KBM-7 (cell line): ENCODE measurements around the gene LMBR1L.
A peak's percentile ranks its signal among the peaks of the same experiment; 100 is the strongest.
"Not testable (repeated sequence)": the region's sequence is repeated elsewhere in the genome, so short reads cannot be mapped to it uniquely, and the experiment has no call there.

ENCODE experiments used
- DNase-seq: peaks from one replicate; pipeline ENCODE4 v3.0.0-alpha.2; 2015
- in situ Hi-C: fragments of 300-500 bp; cut with MboI; formaldehyde crosslinking; loops from 2 replicates; pipeline ENCODE4 v1.14.3; 2020; ENCODE audit warnings: low sequenced_read_pairs, low pct_unique_long_range_greater_than_20kb, mixed read lengths

LMBR1L gene

GRCh38 chr12:49110464-49111155 lies at the start of gene LMBR1L:
Gene LMBR1L, minus strand, starts transcription at chr12:49110847. Its CDS starts 292 bp downstream, at chr12:49110555.
- in situ Hi-C loops, result no loop called here
- peak; percentile 99 for DNase-seq

- in situ Hi-C loops, result no loop called here
- DNase-seq, result no peak
These were observed 49.8 kb upstream of the LMBR1L start for GRCh38 chr12:49160399-49160798.

- in situ Hi-C loops, result no loop called here
- no peak for DNase-seq
These were observed 43.6 kb upstream of the LMBR1L start for GRCh38 chr12:49154221-49154620.

- in situ Hi-C loops, result no loop called here
- DNase-seq, result no peak
These were observed 36.7 kb upstream of the LMBR1L start for GRCh38 chr12:49147384-49147783.

GRCh38 chr12:49146406-49146805 lies 35.8 kb upstream of the LMBR1L start:
- no peak for DNase-seq
- in situ Hi-C loops, result no loop called here

- DNase-seq, result no peak
- in situ Hi-C loops, result no loop called here
These were observed 33.7 kb upstream of the LMBR1L start for GRCh38 chr12:49144384-49144783.

- in situ Hi-C loops, result no loop called here
- DNase-seq, result no peak
These were observed 28.4 kb upstream of the LMBR1L start for GRCh38 chr12:49138999-49139398.

- peak; percentile 37 for DNase-seq
- in situ Hi-C loops, result no loop called here
These were observed 27.9 kb upstream of the LMBR1L start for GRCh38 chr12:49138587-49138986.

GRCh38 chr12:49137476-49137875 lies 26.8 kb upstream of the LMBR1L start:
- in situ Hi-C loops, result no loop called here
- no peak for DNase-seq

GRCh38 chr12:49136997-49137396 lies 26.4 kb upstream of the LMBR1L start:
- DNase-seq, in situ Hi-C loops: not testable (repeated sequence)

GRCh38 chr12:49133590-49133989 lies 22.9 kb upstream of the LMBR1L start:
- in situ Hi-C loops, result no loop called here
- DNase-seq, result no peak

- DNase-seq, result peak; percentile 18
- in situ Hi-C loops, result no loop called here
These were observed 22.4 kb upstream of the LMBR1L start for GRCh38 chr12:49133014-49133413.

GRCh38 chr12:49131894-49132461 lies 21.3 kb upstream of the LMBR1L start:
- DNase-seq, result peak; percentile 70
- in situ Hi-C loops, result no loop called here

GRCh38 chr12:49131051-49131893 lies 20.6 kb upstream of the LMBR1L start, which contains the start of gene TUBA1B:
Gene TUBA1B, minus strand, starts transcription at chr12:49131395. Its CDS starts 95 bp downstream, at chr12:49131300.
- peak; percentile 83 for DNase-seq
- in situ Hi-C loops, result no loop called here

GRCh38 chr12:49130151-49131050 lies 19.8 kb upstream of the LMBR1L start:
- peak; percentile 93 for DNase-seq
- in situ Hi-C loops, result no loop called here

GRCh38 chr12:49129332-49130150 lies 18.9 kb upstream of the LMBR1L start:
- no peak for DNase-seq
- in situ Hi-C loops, result no loop called here

- DNase-seq, in situ Hi-C loops: not testable (repeated sequence)
These were observed 17.3 kb upstream of the LMBR1L start for GRCh38 chr12:49127971-49128370.
